NCI-H446 (cell line): ENCODE measurements around the gene ZFP36L1.

Experiments
- DNase-seq, 2 experiments: peaks; one replicate each; lab custom pipeline; 2025; lab: John Stamatoyannopoulos, UW

ZFP36L1 gene

GRCh38 chr14:68792979-68793733 lies at the start of gene ZFP36L1:
Gene ZFP36L1, minus strand, starts transcription at chr14:68793067. Its CDS starts 129 bp downstream, at chr14:68792938.
- peak; percentile 63 to 82 for DNase-seq

GRCh38 chr14:68842298-68842697 lies 49.4 kb upstream of the ZFP36L1 start:
- DNase-seq, result no peak

GRCh38 chr14:68841016-68841809 lies 48.3 kb upstream of the ZFP36L1 start:
- no peak for DNase-seq

- no peak for DNase-seq
These were observed 47.6 kb upstream of the ZFP36L1 start for GRCh38 chr14:68840454-68840853.

GRCh38 chr14:68836082-68836481 lies 43.2 kb upstream of the ZFP36L1 start:
- DNase-seq, result no peak

GRCh38 chr14:68834816-68835215 lies 41.9 kb upstream of the ZFP36L1 start:
- DNase-seq, result no peak

GRCh38 chr14:68828698-68829097 lies 35.8 kb upstream of the ZFP36L1 start:
- DNase-seq, result no peak

- DNase-seq, result no peak
These were observed 32.9 kb upstream of the ZFP36L1 start for GRCh38 chr14:68825729-68826128.

- DNase-seq, result peak in 1 of 2 experiments; percentile 72
These were observed 31.9 kb upstream of the ZFP36L1 start for GRCh38 chr14:68824517-68825347.

- no peak for DNase-seq
These were observed 31.3 kb upstream of the ZFP36L1 start for GRCh38 chr14:68824207-68824516.

- no peak for DNase-seq
These were observed 30.8 kb upstream of the ZFP36L1 start for GRCh38 chr14:68823434-68824206.

GRCh38 chr14:68822926-68823325 lies 30.1 kb upstream of the ZFP36L1 start:
- DNase-seq, result no peak

- no peak for DNase-seq
These were observed 29.3 kb upstream of the ZFP36L1 start for GRCh38 chr14:68822132-68822651.

GRCh38 chr14:68820999-68821683 lies 28.3 kb upstream of the ZFP36L1 start:
- DNase-seq, result no peak

- no peak for DNase-seq
These were observed 27.7 kb upstream of the ZFP36L1 start for GRCh38 chr14:68820536-68820935.

GRCh38 chr14:68820119-68820518 lies 27.3 kb upstream of the ZFP36L1 start:
- no peak for DNase-seq

- no peak for DNase-seq
These were observed 26.4 kb upstream of the ZFP36L1 start for GRCh38 chr14:68819260-68819691.

GRCh38 chr14:68817506-68818212 lies 24.8 kb upstream of the ZFP36L1 start:
- no peak for DNase-seq

- DNase-seq, result no peak
These were observed 24.1 kb upstream of the ZFP36L1 start for GRCh38 chr14:68816943-68817430.
